OCI-LY7 (cell line): ENCODE results near the gene CLSTN1. TPM values are rescaled to one million over a fixed set of nuclear protein-coding genes. Genes with fewer than 3 reads are reported as not detected.

ENCODE experiments used
- BruUV-seq: library from RNA; stranded (reverse); fragments of 400-500 nt; replicated peaks from 2 replicates; lab custom pipeline; 2021; lab: Mats Ljungman, UMichigan
- CTCF ChIA-PET: fragments of 300-600 bp; sonication (Branson Sonifier 250); formaldehyde crosslinking; loops from one replicate; lab custom pipeline; 2022; ENCODE audit warnings: antibody characterized with exemption; ENCODE audit not compliant: unreplicated experiment; lab: Charles Lee
- POLR2A ChIA-PET: fragments of 300-600 bp; sonication (Branson Sonifier 250); formaldehyde crosslinking; loops from one replicate; lab custom pipeline; 2022; ENCODE audit warnings: antibody characterized with exemption; lab: Charles Lee
- DNase-seq: peaks from one replicate; pipeline ENCODE4 v3.0.0-alpha.2; 2015; ENCODE audit warnings: low spot score
- H2AFZ ChIP-seq: fragments of 200-600 bp; sonication (generic), shearing (Covaris generic); 2 replicates; pipeline ENCODE4 v1.6.1; 2014; ENCODE audit warnings: mild to moderate bottlenecking, antibody characterized with exemption, low read length, moderate library complexity
- H3K27ac ChIP-seq: fragments of 200-600 bp; sonication (generic); 2 replicates; pipeline ENCODE4 v1.5.1; 2014; ENCODE audit warnings: mixed run types, low read depth, mild to moderate bottlenecking, moderate library complexity, low read length, inconsistent platforms; ENCODE audit not compliant: poor library complexity, severe bottlenecking
- H3K36me3 ChIP-seq: fragments of 200-600 bp; sonication (generic); 2 replicates; pipeline ENCODE4 v1.6.1; 2014; ENCODE audit warnings: mild to moderate bottlenecking, antibody characterized with exemption, low read length, moderate library complexity, mixed read lengths; ENCODE audit not compliant: insufficient read depth
- H3K4me1 ChIP-seq: fragments of 200-600 bp; sonication (generic); 2 replicates; pipeline ENCODE4 v1.5.1; 2014; ENCODE audit warnings: mild to moderate bottlenecking, low read length; ENCODE audit not compliant: insufficient read depth, poor library complexity, severe bottlenecking
- H3K4me2 ChIP-seq: fragments of 200-600 bp; sonication (generic); 2 replicates; pipeline ENCODE4 v1.6.1; 2014; ENCODE audit warnings: mild to moderate bottlenecking, low read length
- H3K4me3 ChIP-seq: fragments of 200-600 bp; sonication (generic); 2 replicates; pipeline ENCODE4 v1.5.1; 2014; ENCODE audit warnings: mild to moderate bottlenecking, low read depth, low read length; ENCODE audit not compliant: poor library complexity, severe bottlenecking
- H3K79me2 ChIP-seq: fragments of 200-600 bp; sonication (generic); 2 replicates; pipeline ENCODE4 v1.6.1; 2016; ENCODE audit warnings: low read depth, mild to moderate bottlenecking, low read length, moderate library complexity, mixed read lengths; ENCODE audit not compliant: insufficient read depth
- H3K9me2 ChIP-seq: fragments of 200-600 bp; sonication (generic); 2 replicates; pipeline ENCODE4 v1.6.1; 2016; ENCODE audit warnings: mild to moderate bottlenecking, low read length, mixed read lengths; ENCODE audit not compliant: insufficient read depth
- H3K9me3 ChIP-seq: fragments of 200-600 bp; sonication (generic); 2 replicates; pipeline ENCODE4 v1.6.1; 2014; ENCODE audit warnings: mild to moderate bottlenecking, mixed run types, low read length, mixed read lengths
- H4K20me1 ChIP-seq: fragments of 200-600 bp; sonication (generic); 2 replicates; pipeline ENCODE4 v1.6.1; 2014; ENCODE audit warnings: mild to moderate bottlenecking, antibody characterized with exemption, low read length, moderate library complexity, mixed read lengths; ENCODE audit not compliant: insufficient read depth
- CTCF ChIP-seq: fragments of 200-600 bp; sonication (generic); conservative IDR thresholded peaks from 2 replicates; pipeline ENCODE4 v1.5.1; 2014; ENCODE audit warnings: mild to moderate bottlenecking, antibody characterized with exemption, low read length, moderate library complexity, mixed read lengths
- EZH2phosphoT487 ChIP-seq: fragments of 200-600 bp; sonication (generic); IDR thresholded peaks from 2 replicates; pipeline ENCODE4 v1.6.1; 2018; ENCODE audit warnings: low read depth, borderline replicate concordance, mild to moderate bottlenecking, mixed run types, antibody characterized with exemption, low read length, moderate library complexity, mixed read lengths
- intact Hi-C: fragments of 100-400 bp; cut with micrococcal nuclease; formaldehyde crosslinking; loops from one replicate; pipeline ENCODE4 v1.10.0; 2022; ENCODE audit not compliant: unreplicated experiment
- total RNA-seq, 2 experiments: library from RNA; depleted of rRNA in 1 of 2; stranded (reverse); fragments of >200 nt in 1 of 2; shearing (Covaris generic) in 1 of 2; gene quantifications; 2 replicates each; pipeline ENCODE4 v1.2.3, GENCODE V29; 2014 to 2022

Gene CLSTN1
- total RNA-seq, 2 experiments from 2014 or later: 58.6 to 124 TPM

- TF ChIP-seq EZH2phosphoT487: no peak
- TF ChIP-seq CTCF: no peak
- H3K36me3 ChIP-seq: peaks cover 13% of the 10 kb centered on the region; the same call in 1 of the 2 replicates
- intact Hi-C loops: no loop called here
- H3K9me2 ChIP-seq: no peaks in the 10 kb centered on the region
- peaks cover 78% of the 10 kb centered on the region for H3K79me2 ChIP-seq
- POLR2A ChIA-PET: interaction anchor here (0.6 to 1.3 kb wide), 7 partner anchors 22 to 188 kb away, joined by 3 to 5 read pairs (median 3); no protein-coding TSS in a partner anchor
- H3K4me2 ChIP-seq: no peak overlapping the region
- no peak overlapping the region for H3K4me3 ChIP-seq
- BruUV-seq: no TSS peak
- H3K27ac ChIP-seq: no peak overlapping the region
- no peak for DNase-seq
- H3K9me3 ChIP-seq: no peaks in the 10 kb centered on the region
- H2AFZ ChIP-seq: no peak overlapping the region
- H3K4me1 ChIP-seq: peaks cover 18% of the 10 kb centered on the region
- CTCF ChIA-PET: no interaction called here
- H4K20me1 ChIP-seq: no peaks in the 10 kb centered on the region
These were observed 44.9 kb downstream of the CLSTN1 start for GRCh38 chr1:9778905-9779304.

- H3K9me3 ChIP-seq: no peaks in the 10 kb centered on the region
- peaks cover 29% of the 10 kb centered on the region for H3K36me3 ChIP-seq
- POLR2A ChIA-PET: no interaction called here
- no TSS peak for BruUV-seq
- H2AFZ ChIP-seq: no peak overlapping the region
- H3K27ac ChIP-seq: no peak overlapping the region
- intact Hi-C loops: no loop called here
- H3K9me2 ChIP-seq: no peaks in the 10 kb centered on the region
- H3K4me1 ChIP-seq: peaks cover 11% of the 10 kb centered on the region
- TF ChIP-seq CTCF (no peak), EZH2phosphoT487 (no peak)
- peaks cover 55% of the 10 kb centered on the region; the same call in 1 of the 2 replicates for H3K79me2 ChIP-seq
- CTCF ChIA-PET: no interaction called here
- DNase-seq: no peak
- H3K4me3 ChIP-seq: no peak overlapping the region
- no peak overlapping the region for H3K4me2 ChIP-seq
- no peaks in the 10 kb centered on the region for H4K20me1 ChIP-seq
These were observed 47.1 kb downstream of the CLSTN1 start for GRCh38 chr1:9776685-9777084.

- no peak overlapping the region for H3K27ac ChIP-seq
- H4K20me1 ChIP-seq: no peaks in the 10 kb centered on the region
- CTCF ChIA-PET: no interaction called here
- TF ChIP-seq CTCF (no peak), EZH2phosphoT487 (no peak)
- no peaks in the 10 kb centered on the region for H3K9me3 ChIP-seq
- intact Hi-C loops: no loop called here
- H3K4me3 ChIP-seq: no peak overlapping the region
- H3K4me1 ChIP-seq: no peaks in the 10 kb centered on the region
- no TSS peak for BruUV-seq
- DNase-seq: no peak
- H3K36me3 ChIP-seq: peaks cover 36% of the 10 kb centered on the region
- peaks cover 38% of the 10 kb centered on the region; the same call in 1 of the 2 replicates for H3K79me2 ChIP-seq
- POLR2A ChIA-PET: no interaction called here
- H3K9me2 ChIP-seq: no peaks in the 10 kb centered on the region
- no peak overlapping the region for H2AFZ ChIP-seq
- no peak overlapping the region for H3K4me2 ChIP-seq
These were observed 48.8 kb downstream of the CLSTN1 start for GRCh38 chr1:9774712-9775679.
